HCEC 1CT (cell line): ENCODE data around the gene KCNIP1.

Experiments used
- DNase-seq: peaks from one replicate; pipeline ENCODE4 v3.0.0-alpha.2; 2017

Gene KCNIP1

GRCh38 chr5:170509348-170509660 is 5.5 kb downstream of the KCNIP1 start:
- no peak for DNase-seq

DNA sequence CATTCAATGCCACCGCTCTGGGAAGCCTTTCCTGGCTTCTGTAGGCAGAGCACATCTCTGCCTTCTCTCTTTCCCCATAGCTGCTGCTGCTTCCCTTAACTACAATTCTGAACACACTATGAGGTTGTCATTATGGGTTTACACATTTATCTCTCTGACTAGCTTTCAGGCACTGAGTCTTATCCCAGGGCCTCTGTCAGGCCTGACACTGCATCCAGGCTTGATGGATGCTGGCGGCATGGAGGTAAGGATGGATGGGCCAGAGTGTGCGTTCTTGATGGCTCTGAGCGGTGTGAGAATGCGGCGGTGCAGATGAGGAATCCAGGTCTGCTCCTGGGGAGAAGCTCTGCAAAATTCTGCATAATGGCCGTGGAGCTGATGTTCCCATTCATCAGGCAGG is 6.3 kb downstream of the KCNIP1 start:
- no peak for DNase-seq

DNA sequence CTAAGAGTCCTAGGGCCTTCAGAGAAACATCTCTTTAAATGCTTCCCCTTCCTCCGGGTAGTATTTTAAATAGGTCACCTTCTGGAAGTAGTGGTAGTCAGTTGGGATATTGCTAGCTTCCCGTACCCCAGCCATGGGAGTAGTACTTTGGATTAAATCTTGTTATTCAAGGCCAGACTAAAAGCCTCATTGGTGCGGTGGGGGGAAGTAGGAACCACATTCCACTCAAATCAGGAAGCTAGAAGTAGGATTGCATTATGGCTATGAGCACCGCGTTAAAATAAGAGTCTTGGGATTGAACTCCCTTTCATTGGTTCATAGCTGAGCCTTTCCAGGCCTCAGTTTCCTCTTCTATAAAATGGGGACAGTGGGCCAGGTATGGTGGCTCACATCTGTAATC is 6.7 kb downstream of the KCNIP1 start:
- no peak for DNase-seq

- DNase-seq = no peak
Measured at GRCh38 chr5:170511551-170512258, 7.9 kb downstream of the KCNIP1 start.

DNA sequence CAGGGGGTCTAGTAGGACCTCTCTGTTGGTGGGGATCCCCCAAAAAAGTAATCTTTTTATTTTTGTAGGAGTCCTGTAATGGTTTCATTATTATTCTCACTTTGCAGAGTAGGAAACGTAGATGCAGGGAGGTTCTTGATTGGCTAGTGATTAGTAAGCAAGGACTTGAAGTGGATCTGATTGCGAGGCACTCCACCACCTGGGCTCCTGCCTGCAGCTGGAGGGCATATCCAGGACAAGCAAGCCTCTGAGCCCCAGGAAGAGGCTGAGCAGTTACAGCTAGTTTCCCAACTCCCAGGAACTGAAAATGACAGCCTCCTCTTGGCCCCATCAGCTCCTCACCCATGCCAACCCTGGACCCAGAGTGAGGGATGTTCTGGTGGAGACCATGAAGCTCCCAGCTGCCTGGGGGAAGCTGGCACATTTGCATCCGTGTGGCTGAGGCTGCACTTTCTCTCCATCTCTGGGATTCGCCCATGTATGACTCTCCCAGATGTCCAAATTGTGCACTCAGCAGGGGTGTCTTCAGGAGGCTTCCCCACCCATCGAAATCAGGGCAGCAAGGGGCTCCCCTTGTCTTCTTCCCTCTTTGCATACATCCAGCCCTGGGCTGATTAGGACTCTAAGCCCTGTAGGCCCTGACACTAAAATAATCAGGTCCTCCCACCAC is 10.2 kb downstream of the KCNIP1 start:
- DNase-seq = no peak

- no peak for DNase-seq
Measured at GRCh38 chr5:170517411-170517810, 13.6 kb downstream of the KCNIP1 start.

DNA sequence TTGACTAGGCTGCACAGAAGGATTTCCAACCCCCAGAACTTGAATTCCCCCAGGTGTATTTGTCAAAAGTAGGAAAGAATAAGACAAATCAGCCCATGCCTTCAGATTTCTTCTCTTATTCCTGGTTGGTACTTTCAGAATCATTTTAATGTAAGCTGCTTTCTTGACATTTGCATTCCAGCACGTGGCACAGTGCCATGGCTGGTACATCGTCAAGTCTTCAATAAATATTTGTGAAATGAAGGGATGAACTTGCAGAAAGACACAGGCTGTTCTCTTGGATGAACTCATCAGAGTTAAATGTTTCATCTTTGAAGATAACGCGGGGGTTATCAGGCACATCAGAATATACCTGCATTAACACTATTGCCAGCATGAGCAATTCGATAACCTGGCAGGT is 14.5 kb downstream of the KCNIP1 start:
- DNase-seq = no peak

DNA sequence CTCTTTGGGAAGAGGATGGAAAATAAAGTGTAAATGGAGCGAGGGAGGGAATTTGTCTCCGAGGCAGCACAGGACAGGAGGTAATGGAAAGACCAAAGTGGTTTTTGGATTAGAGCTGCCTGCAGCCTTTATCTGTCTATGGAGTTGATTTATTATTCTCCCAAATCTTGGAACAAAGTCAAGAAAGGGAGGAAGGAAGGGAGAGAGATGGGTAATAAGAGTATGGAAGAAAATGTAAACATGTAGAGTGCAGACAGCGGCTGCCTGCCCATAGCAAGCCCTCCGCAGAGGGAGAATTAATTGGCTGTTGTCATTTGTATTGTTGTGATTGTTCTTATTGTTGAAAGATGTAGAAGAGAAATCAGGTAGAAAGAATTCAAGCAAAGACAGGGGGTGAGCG is 15.7 kb downstream of the KCNIP1 start:
- DNase-seq = no peak

DNA sequence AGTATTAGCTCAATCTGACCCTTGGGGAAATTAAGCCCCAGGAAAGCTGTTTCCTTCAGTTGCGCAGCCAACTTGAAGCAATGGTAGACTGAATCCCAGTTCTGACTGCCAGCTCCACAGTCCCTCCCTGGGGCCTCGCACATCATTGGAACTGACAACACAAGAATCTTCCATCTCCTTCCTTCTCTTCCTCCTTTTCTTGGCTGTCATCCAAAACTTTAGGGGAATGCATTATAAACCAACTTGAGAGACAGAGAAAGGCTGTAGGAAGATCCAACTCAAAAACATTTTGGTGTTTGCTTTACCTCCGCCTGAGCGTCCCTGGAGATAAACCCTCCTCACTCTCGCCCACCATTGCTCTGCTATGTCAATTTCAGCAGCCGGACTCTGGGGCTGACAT is 16.6 kb downstream of the KCNIP1 start:
- DNase-seq = no peak

GRCh38 chr5:170522211-170523141 is 18.7 kb downstream of the KCNIP1 start:
- no peak for DNase-seq

DNA sequence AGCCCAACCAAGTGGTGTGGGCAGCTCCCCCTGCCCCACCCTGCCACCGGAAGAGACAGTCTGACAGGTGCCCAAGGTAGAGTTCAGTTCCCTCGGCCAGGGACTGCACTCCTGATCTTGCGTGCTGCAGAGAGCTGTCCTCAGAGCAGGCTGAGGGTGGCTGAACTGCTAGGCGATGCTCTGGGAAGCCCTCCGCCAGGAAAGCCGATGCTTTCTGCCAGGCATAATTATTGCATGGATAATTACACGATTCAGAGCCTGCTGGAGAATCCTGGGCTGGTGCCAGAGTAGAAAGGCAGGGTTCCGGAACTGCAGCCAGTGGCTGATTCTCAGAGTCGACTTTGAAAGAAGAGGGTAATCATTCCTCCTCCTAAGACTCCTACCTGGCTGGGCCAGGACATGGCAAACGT is 19.3 kb downstream of the KCNIP1 start:
- no peak for DNase-seq

GRCh38 chr5:170523830-170524229 is 20.0 kb downstream of the KCNIP1 start:
- DNase-seq = no peak

DNA sequence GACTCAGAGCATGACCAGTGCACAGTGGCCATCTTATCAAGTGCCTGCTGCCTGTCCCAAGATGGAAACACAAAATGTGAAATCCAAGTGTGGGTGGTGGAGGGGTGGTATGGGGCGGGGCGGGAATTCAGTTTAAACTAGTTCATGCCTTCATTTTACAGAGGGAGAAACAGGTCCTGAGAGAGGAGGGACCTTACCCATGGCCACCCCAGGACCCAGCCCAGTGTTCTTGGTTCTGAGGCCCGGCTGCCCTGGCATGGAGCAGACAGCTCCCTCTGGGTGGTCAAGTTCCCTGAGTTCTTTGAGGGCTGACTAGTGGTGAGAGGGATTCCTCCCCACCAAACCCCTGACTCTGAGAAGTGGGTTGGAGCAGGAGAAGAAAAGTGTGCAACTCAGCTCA is 20.8 kb downstream of the KCNIP1 start:
- no peak for DNase-seq

DNA sequence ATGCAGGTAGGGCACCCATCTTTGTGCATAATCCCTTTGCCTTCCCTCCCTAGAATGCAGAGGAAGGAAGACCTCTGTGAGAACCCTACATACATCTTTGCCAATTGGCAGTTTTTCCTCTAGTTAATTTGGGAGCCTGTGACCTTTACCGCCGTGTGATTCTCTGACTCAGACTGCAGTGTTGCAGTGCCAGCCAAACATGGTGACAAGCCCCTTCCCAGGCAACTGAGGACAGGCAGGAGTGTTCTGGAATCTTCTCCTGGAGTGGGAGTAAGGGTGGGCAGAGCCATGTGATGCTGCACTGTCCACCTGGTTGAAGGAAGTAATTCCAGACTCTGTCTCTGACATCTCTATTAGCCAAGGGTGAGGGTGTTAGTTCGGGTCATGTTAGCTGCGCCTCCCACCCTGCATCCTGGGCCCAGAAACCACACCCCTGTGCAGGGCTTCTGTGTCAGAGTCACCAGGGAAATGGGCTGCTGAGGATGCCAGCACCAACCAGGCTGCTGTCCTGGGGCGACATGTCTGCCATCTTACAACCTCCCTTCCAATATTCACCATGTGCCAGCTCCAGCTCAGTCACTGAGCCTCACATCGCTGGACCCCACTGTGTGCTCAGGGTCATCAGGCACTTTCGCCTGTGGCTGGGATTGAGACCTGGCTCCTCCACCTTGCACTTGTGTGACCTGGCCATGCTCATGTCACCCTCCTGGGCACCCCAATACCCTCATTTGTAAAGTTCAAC is 21.8 kb downstream of the KCNIP1 start:
- DNase-seq = no peak

DNA sequence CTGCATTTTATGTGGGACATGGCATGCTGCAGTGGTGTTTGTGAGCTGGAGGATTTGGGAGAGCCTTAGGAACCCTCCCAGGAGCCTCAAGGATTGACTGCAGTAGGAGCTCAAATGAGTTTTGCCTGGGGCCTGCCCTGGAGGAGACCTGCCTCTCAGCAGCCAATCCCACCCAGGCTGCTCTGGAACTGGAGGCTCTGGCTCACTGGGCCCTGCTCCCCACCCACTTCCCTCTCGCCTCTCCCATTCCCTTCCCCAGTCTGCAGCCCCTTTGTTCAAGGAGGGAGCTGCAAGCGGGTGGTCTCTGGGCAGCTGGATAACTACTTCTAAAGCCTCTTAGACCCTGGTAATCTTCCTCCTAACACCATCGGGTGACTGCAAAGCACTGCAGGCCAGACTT is 24.2 kb downstream of the KCNIP1 start:
- DNase-seq = no peak

DNA sequence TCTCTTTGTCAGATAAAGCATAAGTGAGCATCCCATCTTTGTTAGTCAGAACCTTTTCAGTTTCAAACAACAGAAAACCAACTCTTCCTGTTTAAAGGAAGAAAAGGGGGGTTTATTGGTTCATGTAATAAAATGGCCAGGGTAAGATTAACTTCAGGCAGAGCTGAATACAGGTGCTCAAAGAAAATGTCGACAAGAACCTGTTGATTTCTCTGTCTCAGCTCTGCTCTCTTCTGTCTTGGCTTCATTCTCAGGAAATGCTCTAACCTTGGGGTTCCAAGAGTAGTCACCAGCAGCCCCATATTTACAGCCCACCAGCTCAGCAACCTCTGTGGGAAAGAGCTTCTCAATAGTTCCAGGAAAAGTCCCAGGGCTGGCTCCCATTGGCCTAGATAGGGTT is 25.2 kb downstream of the KCNIP1 start:
- DNase-seq = no peak

GRCh38 chr5:170532935-170533334 is 29.1 kb downstream of the KCNIP1 start:
- DNase-seq = no peak

DNA sequence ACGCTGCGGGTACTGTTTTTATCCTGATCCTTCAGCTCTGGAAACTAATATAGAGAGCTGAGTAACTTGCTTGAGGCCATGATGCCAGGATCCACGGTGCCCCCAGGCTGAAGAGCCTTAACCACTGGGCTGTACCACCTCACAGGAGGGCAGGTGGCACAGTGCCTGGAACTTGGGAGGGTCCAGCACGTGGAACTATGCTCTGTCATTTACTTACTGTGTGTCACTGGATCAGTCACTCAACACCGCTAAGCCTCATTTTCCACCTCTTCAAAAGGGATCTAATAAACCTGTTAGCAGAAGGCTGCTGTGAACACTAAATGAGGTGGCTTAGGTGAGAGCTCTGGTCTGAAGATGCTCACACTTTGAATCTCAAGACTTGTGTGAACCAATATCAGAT is 29.6 kb downstream of the KCNIP1 start:
- DNase-seq = no peak

DNA sequence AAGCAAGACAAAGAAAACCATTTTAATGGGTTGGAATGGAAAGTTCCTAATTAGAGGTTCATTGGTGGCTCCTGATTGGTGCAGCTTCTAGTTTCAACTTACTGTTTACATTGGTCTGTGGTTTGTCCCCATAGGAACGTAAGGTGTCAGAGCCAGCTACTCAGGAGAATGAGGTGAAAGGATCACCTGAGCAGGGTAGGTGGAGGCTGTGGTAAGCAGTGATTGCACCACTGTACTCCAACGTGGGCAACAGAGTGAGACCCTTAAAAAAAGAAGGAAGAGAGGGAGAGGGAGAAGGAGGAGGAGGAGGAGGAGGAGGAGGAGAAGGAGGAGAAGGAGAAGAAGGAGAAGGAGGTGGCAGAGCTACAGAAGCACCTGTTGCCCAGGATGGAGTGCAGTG is 30.4 kb downstream of the KCNIP1 start:
- DNase-seq = no peak

DNA sequence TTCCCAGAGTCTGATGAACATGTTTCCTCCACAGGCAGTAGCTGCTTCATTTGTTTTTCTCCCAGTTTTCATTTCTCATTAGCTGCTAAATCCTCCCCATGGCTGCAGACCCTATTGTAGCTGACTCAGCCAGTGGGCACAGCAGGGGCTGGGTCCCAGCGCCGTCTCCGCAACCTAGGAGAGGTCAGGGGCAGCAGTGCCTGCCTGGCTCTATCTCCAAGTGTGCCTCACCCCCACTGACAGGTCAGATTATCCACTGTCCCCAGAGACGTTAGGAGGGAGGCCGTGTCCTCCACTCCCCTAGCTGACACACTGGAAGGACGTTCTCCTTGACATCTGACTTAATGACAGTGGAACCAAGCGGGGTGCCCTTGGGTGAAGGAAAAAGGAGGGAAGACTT is 31.1 kb downstream of the KCNIP1 start:
- no peak for DNase-seq

GRCh38 chr5:170536525-170536924 is 32.7 kb downstream of the KCNIP1 start:
- no peak for DNase-seq

DNA sequence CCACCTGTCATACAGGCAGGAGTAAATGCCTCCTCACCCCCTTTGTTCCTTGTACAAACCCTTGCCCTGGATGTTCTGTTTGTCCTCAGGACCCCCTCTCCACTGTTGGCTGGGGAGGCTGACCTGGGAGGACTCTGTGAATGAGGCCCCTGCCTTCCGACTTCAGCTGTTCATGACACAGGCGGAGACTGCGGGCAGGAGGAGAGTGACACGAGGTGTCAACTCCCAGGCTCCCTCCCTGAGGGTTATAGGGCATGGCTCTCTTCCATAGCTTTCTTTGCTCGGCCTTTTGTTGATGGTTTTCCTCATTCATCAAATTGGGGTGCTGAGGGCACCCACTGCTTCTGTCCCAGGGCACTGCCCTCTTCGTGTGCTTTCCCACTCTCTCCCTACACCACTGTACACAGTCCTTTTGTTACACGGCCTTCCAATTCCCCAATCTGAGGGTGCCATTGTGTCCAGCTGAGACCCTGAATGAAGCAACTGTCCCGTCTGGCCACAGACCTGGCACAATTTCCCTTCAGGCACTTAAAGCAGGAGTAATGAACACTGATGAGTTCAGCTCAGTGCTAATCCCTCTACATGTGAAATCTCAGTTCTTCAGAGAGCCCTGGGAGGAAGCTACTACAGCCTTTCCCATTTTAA is 33.8 kb downstream of the KCNIP1 start:
- no peak for DNase-seq

- DNase-seq = no peak
Measured at GRCh38 chr5:170538096-170538465, 34.3 kb downstream of the KCNIP1 start.
